Kidney epithelial cell (primary cell): ENCODE results near the gene ZNF578. TPM values are rescaled to one million over a fixed set of nuclear protein-coding genes. Genes with fewer than 3 reads are reported as not detected.
"Not testable (repeated sequence)": the region's sequence is repeated elsewhere in the genome, so short reads cannot be mapped to it uniquely, and the experiment has no call there.

Experiments
- DNase-seq: peaks from one replicate; pipeline ENCODE4 v3.0.0-alpha.2; 2010; ENCODE audit warnings: low read depth
- H3K27me3 ChIP-seq: 2 replicates; pipeline ENCODE4 v1.6.0; 2011; ENCODE audit warnings: low read length; ENCODE audit not compliant: control insufficient read depth, insufficient read depth
- H3K36me3 ChIP-seq: 2 replicates; pipeline ENCODE4 v1.5.1; 2011; ENCODE audit warnings: low read length; ENCODE audit not compliant: control insufficient read depth, insufficient read depth
- H3K4me3 ChIP-seq: 2 replicates; pipeline ENCODE4 v1.5.1; 2011; ENCODE audit warnings: low read depth, mild to moderate bottlenecking, control low read depth, low read length
- CTCF ChIP-seq: IDR thresholded peaks from 2 replicates; pipeline ENCODE4 v1.5.1; 2011; ENCODE audit warnings: mild to moderate bottlenecking, moderate library complexity, low read length, control low read depth, inconsistent platforms; ENCODE audit not compliant: insufficient read depth, poor library complexity, severe bottlenecking
- total RNA-seq: library from RNA; depleted of rRNA; stranded (reverse); fragments of >200 nt; gene quantifications from 2 replicates; pipeline ENCODE4 v1.2.3, GENCODE V29; 2015

ZNF578 gene
- total RNA-seq, 1 donor from 2014 or later = 4.0 TPM

DNA sequence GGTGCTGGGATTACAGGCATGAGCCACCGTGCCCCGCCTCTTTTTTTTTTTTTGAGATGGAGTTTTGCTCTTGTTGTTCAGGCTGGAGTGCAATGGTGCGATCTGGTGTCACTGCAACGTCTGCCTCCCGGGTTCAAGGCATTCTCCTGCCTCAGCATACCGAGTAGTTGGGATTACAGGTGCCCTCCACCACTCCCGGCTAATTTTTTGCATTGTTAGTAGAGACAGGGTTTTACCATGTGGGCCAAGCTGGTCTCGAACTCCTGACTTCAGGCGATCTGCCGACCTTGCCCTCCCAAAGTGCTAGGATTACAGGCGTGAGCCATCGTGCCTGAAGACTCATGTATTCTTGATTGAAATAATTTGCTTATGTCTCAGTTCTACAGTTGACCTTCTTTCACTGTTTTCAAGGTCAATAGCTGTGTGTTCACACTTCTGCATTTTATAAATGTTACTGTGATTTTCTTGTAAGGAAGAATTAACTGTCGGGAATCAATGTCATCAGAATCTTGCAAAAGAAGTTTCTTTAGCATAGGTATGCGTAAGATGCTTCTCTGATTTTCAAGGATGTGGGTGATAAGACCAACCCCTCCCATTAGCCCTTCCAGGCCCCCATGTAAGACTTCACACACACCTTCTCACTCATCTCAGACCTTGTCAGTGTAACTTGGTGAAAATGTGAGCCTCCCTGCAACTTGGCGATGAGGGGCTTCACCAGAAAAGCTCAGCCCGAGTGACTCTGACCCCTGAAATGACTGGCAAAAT, 104.1 kb downstream of the ZNF578 start:
- no peak for TF ChIP-seq CTCF
- Histone ChIP-seq H3K4me3 (no peak overlapping the region), H3K27me3 (no peaks in the 10 kb centered on the region), H3K36me3 (peaks cover 2% of the 10 kb centered on the region)
- DNase-seq = no peak

DNA sequence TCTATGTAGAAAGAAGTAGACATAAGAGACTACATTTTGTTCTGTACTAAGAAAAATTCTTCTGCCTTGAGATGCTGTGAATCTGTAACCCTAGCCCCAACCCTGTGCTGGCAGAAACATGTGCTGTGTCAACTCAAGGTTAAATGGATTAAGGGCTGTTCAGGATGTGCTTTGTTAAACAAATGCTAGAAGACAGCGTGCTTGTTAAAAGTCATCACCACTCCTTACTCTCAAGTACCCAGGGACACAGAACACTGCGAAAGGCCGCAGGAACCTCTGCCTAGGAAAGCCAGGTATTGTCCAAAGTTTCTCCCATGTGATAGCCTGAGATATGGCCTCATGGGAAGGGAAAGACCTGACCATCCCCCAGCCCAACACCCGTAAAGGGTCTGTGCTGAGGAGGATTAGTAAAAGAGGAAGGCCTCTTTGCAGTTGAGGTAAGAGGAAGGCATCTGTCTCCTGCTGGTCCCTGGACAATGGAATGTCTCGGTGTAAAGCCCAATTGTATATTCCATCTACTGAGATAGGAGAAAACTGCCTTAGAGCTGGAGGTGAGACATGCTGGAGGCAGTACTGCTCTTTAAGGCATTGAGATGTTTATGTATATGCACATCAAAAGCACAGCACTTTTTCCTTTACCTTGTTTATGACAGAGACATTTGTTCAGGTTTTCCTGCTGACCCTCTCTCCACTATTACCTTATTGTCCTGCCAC, 105.5 kb downstream of the ZNF578 start:
- DNase-seq, H3K36me3 ChIP-seq, H3K4me3 ChIP-seq: not testable (repeated sequence)

GRCh38 chr19:52561611-52562010, 108.3 kb downstream of the ZNF578 start:
- not testable (repeated sequence) for H3K36me3 ChIP-seq, H3K4me3 ChIP-seq, H3K27me3 ChIP-seq, DNase-seq

More for the DNA sequence above, 105.5 kb downstream of the ZNF578 start:
- not testable (repeated sequence) for H3K27me3 ChIP-seq

Other genes with a start within 250 kb of the ZNF578 start
- gene ZNF766, start 184.0 kb upstream of the ZNF578 start, total RNA-seq = 7.3 and 15.0 TPM in 2 replicates
- 8.0 and 11.0 TPM in 2 replicates for gene ZNF480, start 156.4 kb upstream of the ZNF578 start, total RNA-seq
- 4.5 and 5.8 TPM in 2 replicates for gene ZNF610, start 117.3 kb upstream of the ZNF578 start, total RNA-seq
- gene ZNF880, start 83.6 kb upstream of the ZNF578 start, total RNA-seq = 20.9 and 22.9 TPM in 2 replicates
- 17.3 and 22.4 TPM in 2 replicates for gene ZNF528, start 55.7 kb upstream of the ZNF578 start, total RNA-seq
- gene ZNF534, start 24.4 kb upstream of the ZNF578 start, total RNA-seq = not detected in 2 replicates
- 12.4 and 15.0 TPM in 2 replicates for gene ZNF808, start 74.1 kb downstream of the ZNF578 start, total RNA-seq
- gene ZNF701, start 116.7 kb downstream of the ZNF578 start, total RNA-seq = 11.0 and 14.6 TPM in 2 replicates
- gene ZNF83, start 184.8 kb downstream of the ZNF578 start, total RNA-seq = 60.2 and 60.8 TPM in 2 replicates